Measurements from ENCODE around the gene NRP1.
"Not testable (repeated sequence)": the region's sequence is repeated elsewhere in the genome, so short reads cannot be mapped to it uniquely, and the experiment has no call there.

The NRP1 gene

DNA sequence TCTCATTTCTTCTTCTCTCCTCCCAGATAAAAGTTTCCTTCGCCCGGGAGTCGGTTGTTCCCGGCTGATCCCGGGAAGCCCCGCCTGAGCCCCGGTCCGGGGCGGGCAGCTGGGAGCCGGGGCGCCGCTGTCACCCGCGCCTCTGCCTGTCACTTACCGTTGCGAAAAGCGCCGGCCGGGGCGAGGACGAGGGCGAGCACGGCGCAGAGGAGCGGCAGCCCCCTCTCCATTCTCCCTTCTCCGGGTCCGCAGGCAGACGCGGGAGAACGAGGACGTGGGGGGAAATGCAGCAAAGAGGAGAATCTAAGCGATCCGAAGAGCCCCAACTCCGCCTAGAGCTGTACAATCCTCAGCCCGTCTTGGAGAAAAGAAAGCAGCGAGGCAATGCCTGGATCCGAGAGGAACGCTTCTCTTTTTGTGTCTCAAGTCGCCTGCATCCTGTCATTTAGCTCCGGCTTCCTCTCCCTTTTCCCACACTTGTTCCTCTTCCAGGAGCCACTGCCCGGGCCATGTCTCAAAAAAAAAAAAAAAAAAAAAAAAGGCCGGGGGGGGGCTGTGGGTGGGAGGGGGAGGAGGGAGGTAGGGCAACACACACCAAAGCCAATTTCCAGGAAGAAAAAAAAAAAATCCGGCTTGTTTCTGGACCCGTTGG, at the start of gene NRP1:
Gene NRP1 (minus strand): TSS at position 515 of the 652 bp plus-strand sequence. CDS start 285 bp downstream, at position 230.
- Mint-ChIP-seq H3K36me3 (no peaks in the 10 kb centered on the region), H3K4me1 (ENCODE audit: low read depth) (peaks cover 24% of the 10 kb centered on the region), H3K27me3 (peaks cover 42% of the 10 kb centered on the region), H3K27ac (peak within 1 kb of the TSS; percentile 69), H3K9me3 (ENCODE audit: low read depth) (no peaks in the 10 kb centered on the region), H3K4me3 (peak within 1 kb of the TSS; percentile 87)

- H3K4me1 Mint-ChIP-seq (ENCODE audit: low read depth); H3K4me3 Mint-ChIP-seq; H3K27ac Mint-ChIP-seq; H3K36me3 Mint-ChIP-seq; H3K9me3 Mint-ChIP-seq (ENCODE audit: low read depth): not testable (repeated sequence)
- peaks cover 21% of the 10 kb centered on the region for H3K27me3 Mint-ChIP-seq
These were observed 49.7 kb upstream of the NRP1 start for GRCh38 chr10:33384201-33384600.

GRCh38 chr10:33382921-33383713, 48.6 kb upstream of the NRP1 start:
- peaks cover 16% of the 10 kb centered on the region for H3K27me3 Mint-ChIP-seq
- H3K36me3 Mint-ChIP-seq = no peaks in the 10 kb centered on the region
- peaks cover under 1% of the 10 kb centered on the region for H3K4me1 Mint-ChIP-seq (ENCODE audit: low read depth)
- no peak overlapping the region for H3K27ac Mint-ChIP-seq
- no peak overlapping the region for H3K4me3 Mint-ChIP-seq
- no peaks in the 10 kb centered on the region for H3K9me3 Mint-ChIP-seq (ENCODE audit: low read depth)

DNA sequence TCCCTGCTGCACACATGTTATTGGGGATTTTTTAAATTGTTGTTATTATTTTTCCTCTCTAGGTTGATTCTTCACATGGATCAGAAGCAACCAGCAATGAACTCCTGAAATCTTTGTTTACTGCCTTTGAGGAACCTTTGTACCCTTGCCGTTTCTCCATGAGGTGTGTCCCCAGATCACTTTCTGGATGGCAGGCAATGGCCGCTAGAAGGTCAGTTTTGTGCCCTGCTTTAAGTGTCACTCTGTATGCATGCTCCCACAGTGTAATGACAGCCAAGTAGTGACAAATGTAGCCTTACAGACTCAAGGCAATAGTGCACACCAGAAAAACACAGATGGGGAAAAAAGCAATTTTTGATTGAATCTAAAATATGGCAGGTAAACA, 47.7 kb upstream of the NRP1 start:
- Mint-ChIP-seq H3K36me3 (no peaks in the 10 kb centered on the region), H3K27me3 (peaks cover 13% of the 10 kb centered on the region), H3K27ac (no peak overlapping the region), H3K9me3 (ENCODE audit: low read depth) (no peaks in the 10 kb centered on the region), H3K4me3 (no peak overlapping the region), H3K4me1 (ENCODE audit: low read depth) (peaks cover 9% of the 10 kb centered on the region)

GRCh38 chr10:33381451-33382215, 47.2 kb upstream of the NRP1 start:
- no peak overlapping the region for H3K4me3 Mint-ChIP-seq
- no peaks in the 10 kb centered on the region for H3K9me3 Mint-ChIP-seq (ENCODE audit: low read depth)
- H3K27me3 Mint-ChIP-seq = peaks cover 9% of the 10 kb centered on the region
- H3K36me3 Mint-ChIP-seq = no peaks in the 10 kb centered on the region
- H3K27ac Mint-ChIP-seq = no peak overlapping the region
- peaks cover 15% of the 10 kb centered on the region for H3K4me1 Mint-ChIP-seq (ENCODE audit: low read depth)

DNA sequence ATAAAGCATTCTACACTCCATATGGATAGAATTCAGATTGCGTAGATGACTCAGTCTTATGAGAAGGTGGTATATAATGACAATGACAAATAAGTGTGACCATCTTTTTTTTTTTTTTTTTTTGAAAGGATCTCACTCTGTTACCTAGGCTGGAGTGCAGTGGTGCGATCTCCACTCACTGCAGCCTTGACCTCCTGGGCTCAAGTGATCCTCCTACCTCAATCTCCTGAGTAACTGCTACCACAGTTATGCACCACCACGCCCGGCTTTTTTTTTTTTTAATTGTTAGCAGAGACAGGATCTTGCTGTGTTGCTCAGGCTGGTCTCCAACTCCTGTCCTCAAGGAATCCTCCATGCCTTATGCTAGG, 43.2 kb upstream of the NRP1 start:
- H3K27me3 Mint-ChIP-seq = peaks cover 7% of the 10 kb centered on the region
- peaks cover 16% of the 10 kb centered on the region for H3K4me1 Mint-ChIP-seq (ENCODE audit: low read depth)
- peak overlapping the region; percentile 62 for H3K27ac Mint-ChIP-seq
- no peaks in the 10 kb centered on the region for H3K36me3 Mint-ChIP-seq
- H3K9me3 Mint-ChIP-seq (ENCODE audit: low read depth) = no peaks in the 10 kb centered on the region
- no peak overlapping the region for H3K4me3 Mint-ChIP-seq

- H3K27ac Mint-ChIP-seq = peak overlapping the region; percentile 62
These were observed 42.6 kb upstream of the NRP1 start for GRCh38 chr10:33376976-33377657.

GRCh38 chr10:33376476-33376875, 42.0 kb upstream of the NRP1 start:
- Mint-ChIP-seq H3K27ac (no peak overlapping the region), H3K4me1 (ENCODE audit: low read depth) (peaks cover 16% of the 10 kb centered on the region), H3K4me3 (no peak overlapping the region), H3K9me3 (ENCODE audit: low read depth) (no peaks in the 10 kb centered on the region), H3K27me3 (peaks cover 1% of the 10 kb centered on the region), H3K36me3 (no peaks in the 10 kb centered on the region)

More at GRCh38 chr10:33376976-33377657, 42.6 kb upstream of the NRP1 start:
- H3K36me3 Mint-ChIP-seq = no peaks in the 10 kb centered on the region
- H3K9me3 Mint-ChIP-seq (ENCODE audit: low read depth) = no peaks in the 10 kb centered on the region
- peaks cover 5% of the 10 kb centered on the region for H3K27me3 Mint-ChIP-seq
- H3K4me3 Mint-ChIP-seq = no peak overlapping the region
- peaks cover 16% of the 10 kb centered on the region for H3K4me1 Mint-ChIP-seq (ENCODE audit: low read depth)

- Mint-ChIP-seq H3K9me3 (ENCODE audit: low read depth) (no peaks in the 10 kb centered on the region), H3K4me1 (ENCODE audit: low read depth) (peaks cover 16% of the 10 kb centered on the region), H3K36me3 (no peaks in the 10 kb centered on the region), H3K27me3 (peaks cover 4% of the 10 kb centered on the region), H3K4me3 (no peak overlapping the region), H3K27ac (no peak overlapping the region)
These were observed 38.8 kb upstream of the NRP1 start for GRCh38 chr10:33373263-33373662.

GRCh38 chr10:33371234-33371633, 36.8 kb upstream of the NRP1 start:
- Mint-ChIP-seq H3K27me3 (peaks cover 3% of the 10 kb centered on the region), H3K36me3 (no peaks in the 10 kb centered on the region), H3K4me1 (ENCODE audit: low read depth) (peaks cover 3% of the 10 kb centered on the region), H3K27ac (no peak overlapping the region), H3K4me3 (no peak overlapping the region), H3K9me3 (ENCODE audit: low read depth) (peaks cover 3% of the 10 kb centered on the region)

DNA sequence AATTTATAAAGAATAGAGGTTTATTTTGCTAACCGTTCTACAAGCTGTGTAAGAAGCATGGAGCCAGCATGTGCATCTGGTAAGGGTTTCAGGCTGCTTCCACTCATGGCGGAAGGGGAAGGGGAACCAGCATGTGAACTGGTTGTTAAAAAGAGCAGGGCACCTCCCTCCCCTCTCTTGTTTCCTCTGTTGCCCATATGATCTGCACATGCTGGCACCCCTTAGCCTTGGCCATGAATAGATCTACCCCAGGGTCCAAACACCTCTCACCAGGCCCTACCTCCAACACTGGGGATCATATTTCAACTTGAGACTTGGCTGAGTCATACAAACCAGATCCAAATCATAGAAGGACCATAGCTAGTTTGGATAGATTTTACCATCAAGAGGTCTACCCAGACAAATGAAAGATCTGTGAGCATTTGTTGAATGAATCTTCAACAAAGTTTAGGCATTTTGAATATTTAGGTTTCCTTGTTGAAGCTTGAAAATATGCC, 36.0 kb upstream of the NRP1 start:
- Mint-ChIP-seq H3K4me3 (no peak overlapping the region), H3K36me3 (no peaks in the 10 kb centered on the region), H3K9me3 (ENCODE audit: low read depth) (peaks cover 3% of the 10 kb centered on the region), H3K27ac (no peak overlapping the region), H3K4me1 (ENCODE audit: low read depth) (peaks cover 10% of the 10 kb centered on the region), H3K27me3 (peaks cover 3% of the 10 kb centered on the region)

DNA sequence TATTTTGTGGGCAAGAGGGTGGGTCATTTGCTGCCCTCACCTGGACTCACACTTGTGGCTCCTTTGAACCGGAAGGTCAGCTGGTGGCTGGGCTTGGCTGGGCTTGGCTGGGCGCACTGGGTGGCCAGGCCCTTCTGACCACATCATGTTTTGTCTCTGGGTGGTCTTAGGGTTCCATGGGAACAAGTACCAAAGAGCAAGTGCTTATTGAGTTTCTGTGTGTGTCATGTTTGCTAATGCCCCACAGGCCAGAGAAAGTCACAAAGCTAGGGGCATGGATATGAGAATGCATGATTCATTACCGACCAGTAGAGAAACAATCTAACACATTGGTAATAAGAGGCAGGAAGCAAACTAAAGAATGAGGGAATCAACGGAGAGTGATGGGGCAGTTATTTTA, 33.6 kb upstream of the NRP1 start:
- peaks cover 2% of the 10 kb centered on the region for H3K36me3 Mint-ChIP-seq
- H3K27ac Mint-ChIP-seq = no peak overlapping the region
- peaks cover 3% of the 10 kb centered on the region for H3K9me3 Mint-ChIP-seq (ENCODE audit: low read depth)
- no peak overlapping the region for H3K4me3 Mint-ChIP-seq
- peaks cover 3% of the 10 kb centered on the region for H3K27me3 Mint-ChIP-seq
- H3K4me1 Mint-ChIP-seq (ENCODE audit: low read depth) = peaks cover 18% of the 10 kb centered on the region

GRCh38 chr10:33365871-33366411, 31.5 kb upstream of the NRP1 start:
- no peak overlapping the region for H3K4me3 Mint-ChIP-seq
- peak overlapping the region; percentile 88 for H3K27ac Mint-ChIP-seq
- H3K4me1 Mint-ChIP-seq (ENCODE audit: low read depth) = peaks cover 18% of the 10 kb centered on the region
- peaks cover 3% of the 10 kb centered on the region for H3K27me3 Mint-ChIP-seq
- H3K36me3 Mint-ChIP-seq = peaks cover 2% of the 10 kb centered on the region
- H3K9me3 Mint-ChIP-seq (ENCODE audit: low read depth) = peaks cover 3% of the 10 kb centered on the region

DNA sequence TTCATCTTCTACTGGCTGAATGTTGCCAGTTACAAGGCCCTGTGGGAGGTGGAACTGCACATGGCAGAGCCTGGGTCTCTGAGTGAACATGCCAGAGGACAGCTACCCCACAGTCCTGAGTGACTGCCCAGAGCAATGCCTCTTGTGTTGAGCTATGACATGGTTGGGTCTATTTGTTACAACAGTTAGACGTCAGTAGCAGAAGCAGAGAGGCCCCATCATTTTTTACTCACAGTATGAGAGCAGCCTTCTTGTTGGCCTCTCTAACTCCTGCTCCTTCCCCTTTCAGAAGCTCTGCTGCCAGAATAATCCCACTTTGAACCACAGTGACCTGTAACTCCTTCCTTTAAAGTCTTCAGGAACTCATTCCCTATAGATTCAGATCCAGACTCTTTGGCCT, 30.8 kb upstream of the NRP1 start:
- Mint-ChIP-seq H3K4me3 (peak overlapping the region; percentile 42), H3K27me3 (peaks cover 3% of the 10 kb centered on the region), H3K36me3 (peaks cover 2% of the 10 kb centered on the region), H3K4me1 (ENCODE audit: low read depth) (peaks cover 18% of the 10 kb centered on the region), H3K27ac (peak overlapping the region; percentile 88), H3K9me3 (ENCODE audit: low read depth) (peaks cover 3% of the 10 kb centered on the region)
